Activated CD4-positive, alpha-beta memory T cell treated with anti-CD3 and anti-CD28 coated beads for 36 hours (primary cell): ENCODE results near the gene TMEM134. TPM values are rescaled to one million over a fixed set of nuclear protein-coding genes. Genes with fewer than 3 reads are reported as not detected.

Source experiments
- CTCF ChIA-PET: fragments of 350-600 bp; sonication (Branson Sonifier 250); formaldehyde crosslinking; loops from one replicate; lab custom pipeline; 2021; ENCODE audit warnings: antibody characterized with exemption, inconsistent platforms; lab: Charles Lee
- POLR2A ChIA-PET: fragments of 350-600 bp; sonication (Branson Sonifier 250); formaldehyde crosslinking; loops from one replicate; lab custom pipeline; 2021; ENCODE audit warnings: antibody characterized with exemption; lab: Charles Lee
- DNase-seq: peaks from one replicate; pipeline ENCODE4 v3.0.0-alpha.2; 2020
- H3K27ac Mint-ChIP-seq: one replicate; pipeline ENCODE4 v1.8.0; 2021; ENCODE audit warnings: mixed read lengths
- H3K27me3 Mint-ChIP-seq: one replicate; pipeline ENCODE4 v1.8.0; 2021; ENCODE audit warnings: mixed read lengths
- H3K36me3 Mint-ChIP-seq: one replicate; pipeline ENCODE4 v1.8.0; 2021; ENCODE audit warnings: mixed read lengths
- H3K4me1 Mint-ChIP-seq: one replicate; pipeline ENCODE4 v1.8.0; 2021; ENCODE audit warnings: low read depth, mixed read lengths
- H3K4me3 Mint-ChIP-seq: one replicate; pipeline ENCODE4 v1.8.0; 2021; ENCODE audit warnings: mild to moderate bottlenecking, mixed read lengths
- H3K9me3 Mint-ChIP-seq: one replicate; pipeline ENCODE4 v1.8.0; 2021; ENCODE audit warnings: mixed read lengths
- intact Hi-C: fragments of 100-400 bp; cut with micrococcal nuclease; formaldehyde crosslinking; loops from one replicate; pipeline ENCODE4 v1.15.1; 2023
- microRNA-seq: library from miRNA; unstranded; fragments of <30 nt; microRNA quantifications from one replicate; pipeline ENCODE4 v1.2.0, GENCODE V29; 2022; ENCODE audit warnings: borderline number of aligned reads, borderline microRNAs expressed, borderline replicate concordance
- total RNA-seq, 2 experiments: library from RNA; stranded (reverse); gene quantifications; one replicate each; pipeline ENCODE4 v1.2.3, GENCODE V29; 2021

The TMEM134 gene
- total RNA-seq, 2 experiments from 2014 or later = 68.2 to 75.2 TPM

DNA sequence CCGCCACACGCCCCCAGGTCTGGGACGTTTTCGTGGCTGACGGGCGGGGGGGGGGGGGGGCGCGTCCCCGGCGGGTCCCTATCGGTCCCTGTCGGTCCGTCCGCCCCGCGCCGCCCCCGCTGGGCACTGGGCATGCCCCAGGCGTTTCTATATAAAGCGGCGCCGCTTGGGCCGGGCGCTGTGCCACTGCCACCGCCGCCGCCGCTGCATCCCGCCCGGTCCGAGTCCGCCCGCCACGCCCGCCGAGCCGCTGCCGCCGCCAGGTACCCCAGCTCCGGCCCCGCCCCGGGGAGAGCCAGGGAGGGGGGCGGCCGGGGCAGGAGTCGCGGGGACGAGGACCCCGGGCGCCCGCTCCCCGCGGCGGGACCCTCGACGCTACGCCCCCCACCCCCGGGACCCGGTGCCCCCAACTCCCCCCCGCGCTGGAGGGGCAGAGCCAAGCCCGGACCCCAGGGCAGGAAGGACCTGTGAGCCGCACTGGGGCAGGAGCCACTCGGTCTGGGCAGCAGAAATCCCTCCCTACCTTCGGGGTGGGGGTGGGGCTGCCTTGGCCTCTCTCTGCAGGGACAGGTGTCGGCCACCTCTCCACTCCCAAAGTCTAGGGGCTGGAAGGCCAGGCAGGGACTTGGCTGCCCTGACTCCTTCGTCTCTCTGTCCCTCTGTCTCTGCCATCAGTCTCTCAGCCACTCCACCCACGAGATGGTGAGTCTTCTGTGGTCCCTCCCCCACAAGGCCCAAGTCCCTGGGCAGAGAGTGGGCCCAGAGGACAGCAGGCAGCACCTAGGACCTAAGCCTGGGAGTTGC is 53.3 kb downstream of the TMEM134 start, which contains the start of gene CARNS1:
CARNS1 (plus strand) TSS at position 178 of the 804 bp plus-strand sequence; CDS start at position 700, 522 bp downstream.
- Mint-ChIP-seq H3K27me3 (no peaks in the 10 kb centered on the region), H3K4me1 (peaks cover 67% of the 10 kb centered on the region), H3K4me3 (peak within 1 kb of the TSS; percentile 66), H3K9me3 (no peaks in the 10 kb centered on the region), H3K36me3 (no peaks in the 10 kb centered on the region), H3K27ac (peak within 1 kb of the TSS; percentile 84)
- ChIA-PET POLR2A (interaction anchor here (0.9 to 1.9 kb wide), 2 partner anchors 11 to 24 kb away, joined by 3 to 8 read pairs; partner anchors contain the start of gene RAD9A), CTCF (interaction anchor here (0.6 to 1.2 kb wide), 2 partner anchors 12 to 14 kb away, joined by 3 to 7 read pairs; partner anchors contain the start of genes PPP1CA and TBC1D10C)
- no peak for DNase-seq
- intact Hi-C loops = no loop called here

GRCh38 chr11:67413266-67413849 is 55.7 kb downstream of the TMEM134 start:
- Mint-ChIP-seq H3K9me3 (no peaks in the 10 kb centered on the region), H3K27me3 (no peaks in the 10 kb centered on the region), H3K36me3 (peaks cover 10% of the 10 kb centered on the region), H3K27ac (peak overlapping the region; percentile 6), H3K4me3 (no peak overlapping the region), H3K4me1 (peaks cover 73% of the 10 kb centered on the region)
- ChIA-PET CTCF (interaction anchor here (0.6 to 1.4 kb wide), 4 partner anchors 12 to 55 kb away, joined by 3 to 4 read pairs (median 3); partner anchors contain the start of gene PPP1CA), POLR2A (interaction anchor here (0.6 to 2.8 kb wide), 6 partner anchors 10 to 71 kb away, joined by 3 to 19 read pairs (median 4); partner anchors contain the start of genes PPP1CA, PTPRCAP and TBC1D10C)
- intact Hi-C loops = no loop called here
- DNase-seq = no peak

- peaks cover 14% of the 10 kb centered on the region for H3K36me3 Mint-ChIP-seq
- H3K9me3 Mint-ChIP-seq = no peaks in the 10 kb centered on the region
- CTCF ChIA-PET = interaction anchor here (1.0 to 1.4 kb wide), 4 partner anchors 11 to 27 kb away, joined by 3 to 4 read pairs (median 4); partner anchors contain the start of gene PPP1CA
- POLR2A ChIA-PET = interaction anchor here (0.6 to 2.8 kb wide), 7 partner anchors 10 to 72 kb away, joined by 3 to 19 read pairs (median 4); partner anchors contain the start of genes POLD4, PPP1CA, PTPRCAP and RPS6KB2
- H3K27ac Mint-ChIP-seq = peak overlapping the region; percentile 90
- peaks cover 73% of the 10 kb centered on the region for H3K4me1 Mint-ChIP-seq
- no peaks in the 10 kb centered on the region for H3K27me3 Mint-ChIP-seq
- H3K4me3 Mint-ChIP-seq = no peak overlapping the region
- no peak for DNase-seq
- intact Hi-C loops = no loop called here
These were observed 56.4 kb downstream of the TMEM134 start for GRCh38 chr11:67412495-67413179.

DNA sequence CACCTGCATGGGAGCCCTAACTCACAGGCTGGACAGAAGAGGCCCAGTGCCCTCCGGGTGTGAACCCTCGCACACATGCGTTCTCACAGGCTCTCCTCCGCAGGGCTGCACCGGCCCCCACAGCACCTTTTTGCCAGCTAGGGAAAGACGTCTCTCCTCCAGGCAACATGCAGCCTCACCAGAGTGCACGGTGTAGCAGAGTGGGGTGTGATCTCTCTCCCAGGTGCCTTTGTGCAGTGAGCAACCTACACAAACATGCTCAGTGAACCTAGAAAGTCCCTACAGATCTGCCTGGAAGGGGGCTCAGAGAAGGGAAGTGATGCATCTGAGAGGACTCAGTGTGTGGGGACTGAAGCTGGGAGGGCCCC is 57.3 kb downstream of the TMEM134 start:
- Mint-ChIP-seq H3K27me3 (no peaks in the 10 kb centered on the region), H3K9me3 (no peaks in the 10 kb centered on the region), H3K4me3 (no peak overlapping the region), H3K4me1 (peaks cover 75% of the 10 kb centered on the region), H3K36me3 (peaks cover 23% of the 10 kb centered on the region), H3K27ac (peak overlapping the region; percentile 90)
- DNase-seq = peak; percentile 49
- ChIA-PET CTCF (interaction anchor here (1.3 kb wide), 1 partner anchor 11 kb away, joined by 4 read pairs; no protein-coding TSS in a partner anchor), POLR2A (interaction anchor here (1.2 to 2.8 kb wide), 5 partner anchors 9 to 59 kb away, joined by 3 to 19 read pairs (median 6); partner anchors contain the start of genes POLD4, PPP1CA, PTPRCAP and RPS6KB2)
- intact Hi-C loops = no loop called here

Small RNA genes lying within 50 kb of the gene (microRNA-seq; reads per million reads assigned to microRNA genes)
- gene MIR6752 = 2.4 reads per million

Other genes starting within 250 kb of the TMEM134 start
- 100 to 1,000 TPM; 273 to 279 TPM for gene GRK2, start 202.8 kb downstream of the TMEM134 start, total RNA-seq
- 10 to 100 TPM; 85.9 to 89.4 TPM for gene ANKRD13D, start 179.9 kb downstream of the TMEM134 start, total RNA-seq
- 10 to 100 TPM; 14.9 to 19.4 TPM for gene SSH3, start 165.7 kb downstream of the TMEM134 start, total RNA-seq
- 10 to 100 TPM; 62.0 to 67.4 TPM for gene POLD4, start 115.7 kb downstream of the TMEM134 start, total RNA-seq
- under 1 TPM; 0.39 to 0.45 TPM for gene CLCF1, start 95.7 kb downstream of the TMEM134 start, total RNA-seq
- gene RAD9A, start 77.3 kb downstream of the TMEM134 start, total RNA-seq = 10 to 100 TPM; 31.0 to 39.1 TPM
- 100 to 1,000 TPM; 261 to 267 TPM for gene PPP1CA, start 67.4 kb downstream of the TMEM134 start, total RNA-seq
- gene TBC1D10C, start 65.2 kb downstream of the TMEM134 start, total RNA-seq = 100 to 1,000 TPM; 123 to 126 TPM
- 1 to 10 TPM; 2.3 to 3.3 TPM for gene CARNS1, start 53.6 kb downstream of the TMEM134 start, total RNA-seq
- 10 to 100 TPM; 57.4 to 57.5 TPM for gene RPS6KB2, start 40.8 kb downstream of the TMEM134 start, total RNA-seq
- gene PTPRCAP, start 31.6 kb downstream of the TMEM134 start, total RNA-seq = 10 to 100 TPM; 93.5 to 97.4 TPM
- gene CORO1B, start 25.8 kb downstream of the TMEM134 start, total RNA-seq = 100 to 1,000 TPM; 345 to 358 TPM
- not detected for gene GPR152, start 16.5 kb downstream of the TMEM134 start, total RNA-seq
- 1 to 10 TPM; 1.0 to 1.2 TPM for gene CABP4, start 13.9 kb downstream of the TMEM134 start, total RNA-seq
- gene AIP, start 13.8 kb upstream of the TMEM134 start, total RNA-seq = 100 to 1,000 TPM; 160 to 169 TPM
- gene PITPNM1, start 36.1 kb upstream of the TMEM134 start, total RNA-seq = 100 to 1,000 TPM; 139 to 143 TPM
- 10 to 100 TPM; 82.7 to 84.7 TPM for gene CDK2AP2, start 38.9 kb upstream of the TMEM134 start, total RNA-seq
- not detected for gene CABP2, start 54.2 kb upstream of the TMEM134 start, total RNA-seq
- gene GSTP1, start 114.6 kb upstream of the TMEM134 start, total RNA-seq = 100 to 1,000 TPM; 361 to 362 TPM
- 100 to 1,000 TPM; 279 to 287 TPM for gene NDUFV1, start 137.7 kb upstream of the TMEM134 start, total RNA-seq
- 10 to 100 TPM; 23.3 to 24.3 TPM for gene NUDT8, start 160.7 kb upstream of the TMEM134 start, total RNA-seq
- not detected for gene TBX10, start 170.5 kb upstream of the TMEM134 start, total RNA-seq
- gene ACY3, start 181.5 kb upstream of the TMEM134 start, total RNA-seq = under 1 TPM; 0.29 to 0.33 TPM
- not detected for gene ALDH3B2, start 205.4 kb upstream of the TMEM134 start, total RNA-seq